Caco-2 (cell line): Measurements from ENCODE around the gene GLYATL1B. TPM values are rescaled to one million over a fixed set of nuclear protein-coding genes. Genes with fewer than 3 reads are reported as not detected.

Source experiments
- BruUV-seq: library from RNA; stranded (reverse); fragments of 400-500 nt; replicated peaks from 2 replicates; lab custom pipeline; 2021; lab: Mats Ljungman, UMichigan
- CTCF ChIA-PET: fragments of 300-600 bp; sonication (Branson Sonifier 250); formaldehyde crosslinking; loops from one replicate; lab custom pipeline; 2022; ENCODE audit warnings: antibody characterized with exemption; lab: Charles Lee
- POLR2A ChIA-PET: fragments of 300-600 bp; sonication (Branson Sonifier 250); formaldehyde crosslinking; loops from one replicate; lab custom pipeline; 2022; ENCODE audit warnings: antibody characterized with exemption; lab: Charles Lee
- DNase-seq, 2 experiments: peaks; one replicate each; pipeline versions ENCODE4 v3.0.0 to v3.0.0-alpha.2; 2020 to 2022
- H3K27me3 ChIP-seq: replicated peaks from 2 replicates; pipeline ENCODE4 v1.6.0; 2011; ENCODE audit warnings: low read length; ENCODE audit not compliant: control insufficient read depth, insufficient read depth
- H3K36me3 ChIP-seq: 2 replicates; pipeline ENCODE4 v1.5.1; 2011; ENCODE audit warnings: low read length; ENCODE audit not compliant: control insufficient read depth, insufficient read depth
- H3K4me1 ChIP-seq: fragments of 250-450 bp; sonication (Bioruptor Pico); 2 replicates; pipeline ENCODE4 v1.5.1; 2020; ENCODE audit warnings: mild to moderate bottlenecking
- H3K4me3 ChIP-seq: 2 replicates; pipeline ENCODE4 v1.5.1; 2011; ENCODE audit warnings: low read depth, mild to moderate bottlenecking, control low read depth, low read length
- H3K9me3 ChIP-seq: fragments of 250-450 bp; sonication (Bioruptor Pico); 2 replicates; pipeline ENCODE4 v1.5.1; 2020; ENCODE audit warnings: mild to moderate bottlenecking, moderate library complexity
- H3K27ac Mint-ChIP-seq: one replicate; pipeline ENCODE4 v1.8.0; 2022; ENCODE audit warnings: mixed read lengths; ENCODE audit not compliant: unreplicated experiment
- H3K27me3 Mint-ChIP-seq: one replicate; pipeline ENCODE4 v1.8.0; 2022; ENCODE audit warnings: mixed read lengths; ENCODE audit not compliant: insufficient read depth, unreplicated experiment
- H3K36me3 Mint-ChIP-seq: one replicate; pipeline ENCODE4 v1.8.0; 2022; ENCODE audit warnings: mild to moderate bottlenecking, mixed read lengths; ENCODE audit not compliant: insufficient read depth, unreplicated experiment
- H3K4me1 Mint-ChIP-seq: one replicate; pipeline ENCODE4 v1.8.0; 2022; ENCODE audit warnings: low read depth, mixed read lengths; ENCODE audit not compliant: unreplicated experiment
- H3K4me3 Mint-ChIP-seq: one replicate; pipeline ENCODE4 v1.8.0; 2022; ENCODE audit warnings: mild to moderate bottlenecking, moderate library complexity, mixed read lengths; ENCODE audit not compliant: unreplicated experiment
- H3K9me3 Mint-ChIP-seq: one replicate; pipeline ENCODE4 v1.8.0; 2022; ENCODE audit warnings: mixed read lengths; ENCODE audit not compliant: unreplicated experiment
- CTCF ChIP-seq, 2 experiments: fragments of 200-600 bp in 1 of 2; IDR thresholded peaks; 1 replicate in 1 of 2; 2 replicates in 1 of 2; pipeline versions ENCODE4 v1.5.1 to v1.8.0; 2011 to 2022; ENCODE audit warnings: antibody characterized with exemption in 1 of 2, control low read depth in 1 of 2, inconsistent platforms in 1 of 2, low read depth in 1 of 2, low read length in 1 of 2, mild to moderate bottlenecking in 1 of 2, moderate library complexity in 1 of 2; ENCODE audit not compliant: insufficient read depth in 1 of 2, severe bottlenecking in 1 of 2, unreplicated experiment in 1 of 2
- intact Hi-C: fragments of 100-400 bp; cut with micrococcal nuclease; formaldehyde crosslinking; loops from one replicate; pipeline ENCODE4 v1.10.0; 2022; ENCODE audit not compliant: unreplicated experiment
- total RNA-seq: library from RNA; stranded (reverse); gene quantifications from 2 replicates; pipeline ENCODE4 v1.2.3, GENCODE V29; 2022

The GLYATL1B gene
- total RNA-seq, 1 experiment from 2014 or later, result not detected

GRCh38 chr11:59144096-59144495, 58.0 kb downstream of the GLYATL1B start:
- no peaks in the 10 kb centered on the region for H3K27me3 Mint-ChIP-seq
- H3K27ac Mint-ChIP-seq, result peak overlapping the region; percentile 94

More at GRCh38 chr11:59144096-59144495, 58.0 kb downstream of the GLYATL1B start:
- intact Hi-C loops, result loop anchor here (1.0 to 10.0 kb wide), 3 partner anchors 217 to 472 kb away; no protein-coding TSS in a partner anchor
- H3K9me3 ChIP-seq, result no peaks in the 10 kb centered on the region
- ChIA-PET POLR2A (interaction anchor here (0.6 to 1.9 kb wide), 8 partner anchors 10 to 217 kb away, joined by 3 to 15 read pairs (median 4); partner anchors contain the start of genes DTX4 and FAM111B), CTCF (interaction anchor here (0.6 to 2.2 kb wide), 9 partner anchors 9 to 63 kb away, joined by 3 to 21 read pairs (median 6); partner anchors contain the start of gene DTX4)
- peak overlapping the region; percentile 98 for H3K4me3 Mint-ChIP-seq
- no peak for DNase-seq
- H3K4me1 ChIP-seq, result peaks cover 21% of the 10 kb centered on the region
- peaks cover 47% of the 10 kb centered on the region for H3K36me3 Mint-ChIP-seq
- H3K4me3 ChIP-seq, result peak overlapping the region; percentile 55
- H3K27me3 ChIP-seq, result no peaks in the 10 kb centered on the region
- peaks cover 1% of the 10 kb centered on the region for H3K36me3 ChIP-seq
- TF ChIP-seq CTCF (IDR thresholded peaks at IDR 0.05; ENCODE audit: insufficient read depth in 1 of 2, low read depth in 1 of 2, low read length in 1 of 2, severe bottlenecking in 1 of 2, unreplicated experiment in 1 of 2), result no peak
- no TSS peak for BruUV-seq
- H3K4me1 Mint-ChIP-seq, result peaks cover 47% of the 10 kb centered on the region
- no peaks in the 10 kb centered on the region for H3K9me3 Mint-ChIP-seq

Other genes with a start within 250 kb of the GLYATL1B start
- not detected in 2 replicates for gene GLYATL2, start 241.6 kb upstream of the GLYATL1B start, total RNA-seq
- gene GLYATL1, start 146.8 kb upstream of the GLYATL1B start, total RNA-seq, result 1.5 and 4.0 TPM in 2 replicates
- 49.3 and 55.8 TPM in 2 replicates for gene FAM111B, start 20.9 kb downstream of the GLYATL1B start, total RNA-seq
- gene FAM111A, start 56.5 kb downstream of the GLYATL1B start, total RNA-seq, result 76.1 and 78.8 TPM in 2 replicates
- gene DTX4, start 85.8 kb downstream of the GLYATL1B start, total RNA-seq, result 85.6 and 96.7 TPM in 2 replicates
- gene MPEG1, start 126.6 kb downstream of the GLYATL1B start, total RNA-seq, result not detected in 2 replicates